Activated B cell treated with CpG ODN at 0.5 μM for 24 hours (primary cell): Measurements from ENCODE around the gene IL10RA. TPM values are rescaled to one million over a fixed set of nuclear protein-coding genes. Genes with fewer than 3 reads are reported as not detected.

Experiments used
- ATAC-seq: fragments of 200-7000 bp; cut with Tn5 transposase; one replicate; pipeline ENCODE4 v1.10.0; 2021; ENCODE audit warnings: low read depth, mild to moderate bottlenecking, moderate library complexity
- CTCF ChIA-PET: fragments of 350-600 bp; sonication (Branson Sonifier 250); formaldehyde crosslinking; loops from one replicate; lab custom pipeline; 2021; ENCODE audit warnings: antibody characterized with exemption; lab: Charles Lee
- POLR2A ChIA-PET: fragments of 350-600 bp; sonication (Branson Sonifier 250); formaldehyde crosslinking; loops from one replicate; lab custom pipeline; 2021; ENCODE audit warnings: antibody characterized with exemption; lab: Charles Lee
- DNase-seq: peaks from one replicate; pipeline ENCODE4 v3.0.0; 2022
- H3K27ac Mint-ChIP-seq: one replicate; pipeline ENCODE4 v1.8.0; 2020; ENCODE audit warnings: mixed read lengths
- H3K27me3 Mint-ChIP-seq: one replicate; pipeline ENCODE4 v1.8.0; 2021; ENCODE audit warnings: mixed read lengths
- H3K36me3 Mint-ChIP-seq: one replicate; pipeline ENCODE4 v1.8.0; 2021; ENCODE audit warnings: low read depth, mixed read lengths
- H3K4me1 Mint-ChIP-seq: one replicate; pipeline ENCODE4 v1.8.0; 2021; ENCODE audit warnings: mixed read lengths
- H3K4me3 Mint-ChIP-seq: one replicate; pipeline ENCODE4 v1.8.0; 2020; ENCODE audit warnings: mild to moderate bottlenecking, mixed read lengths
- H3K9me3 Mint-ChIP-seq: one replicate; pipeline ENCODE4 v1.8.0; 2020; ENCODE audit warnings: mixed read lengths
- CTCF ChIP-seq: fragments of 200-600 bp; IDR thresholded peaks from one replicate; pipeline ENCODE4 v1.8.0; 2022; ENCODE audit warnings: antibody characterized with exemption, mild to moderate bottlenecking
- intact Hi-C: fragments of 100-400 bp; cut with micrococcal nuclease; formaldehyde crosslinking; loops from one replicate; pipeline ENCODE4 v1.15.1; 2024
- total RNA-seq: library from RNA; stranded (reverse); gene quantifications from 2 replicates; pipeline ENCODE4 v1.2.3, GENCODE V29; 2022

The IL10RA gene
- total RNA-seq, 1 donor from 2014 or later = 350 TPM

DNA sequence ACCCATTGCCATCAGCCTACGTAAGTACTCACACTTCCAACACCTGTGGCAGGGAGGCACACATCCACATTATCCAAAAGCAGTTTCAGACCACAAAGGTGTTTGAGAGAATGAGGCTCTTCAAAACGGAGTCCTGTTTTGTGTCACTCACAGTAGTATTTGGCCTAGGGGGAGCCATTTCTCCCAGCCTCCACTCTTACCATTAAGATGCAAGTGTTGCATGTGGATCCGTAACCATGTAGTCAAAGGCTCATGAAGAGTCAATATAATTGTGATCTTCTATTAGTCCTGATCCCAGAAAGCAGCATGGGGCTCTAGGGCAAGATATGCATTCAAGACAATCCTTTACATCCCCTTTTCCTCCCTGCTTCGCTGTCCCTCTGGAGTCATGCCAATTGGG lies 41.5 kb downstream of the IL10RA start:
- no peak for DNase-seq
- no peak for TF ChIP-seq CTCF
- Mint-ChIP-seq H3K27ac (no peak overlapping the region), H3K36me3 (no peaks in the 10 kb centered on the region), H3K4me1 (peaks cover 20% of the 10 kb centered on the region), H3K4me3 (no peak overlapping the region), H3K27me3 (no peaks in the 10 kb centered on the region), H3K9me3 (no peaks in the 10 kb centered on the region)
- POLR2A ChIA-PET = interaction anchor here (0.6 to 1.2 kb wide), 2 partner anchors 17 to 21 kb away, joined by 3 read pairs; no protein-coding TSS in a partner anchor
- no peak for ATAC-seq
- intact Hi-C loops = no loop called here
- CTCF ChIA-PET = no interaction called here

GRCh38 chr11:118028626-118029025 lies 42.4 kb downstream of the IL10RA start:
- DNase-seq (no peak), ATAC-seq (no peak)
- Mint-ChIP-seq H3K36me3 (no peaks in the 10 kb centered on the region), H3K9me3 (no peaks in the 10 kb centered on the region), H3K4me1 (peaks cover 21% of the 10 kb centered on the region), H3K4me3 (no peak overlapping the region), H3K27ac (no peak overlapping the region), H3K27me3 (no peaks in the 10 kb centered on the region)
- TF ChIP-seq CTCF = no peak
- CTCF ChIA-PET = interaction anchor here (1.1 to 1.6 kb wide), 2 partner anchors 25 to 82 kb away, joined by 5 to 6 read pairs; no protein-coding TSS in a partner anchor
- POLR2A ChIA-PET = interaction anchor here (1.0 kb wide), 1 partner anchor 20 kb away, joined by 4 read pairs; no protein-coding TSS in a partner anchor
- intact Hi-C loops = no loop called here

DNA sequence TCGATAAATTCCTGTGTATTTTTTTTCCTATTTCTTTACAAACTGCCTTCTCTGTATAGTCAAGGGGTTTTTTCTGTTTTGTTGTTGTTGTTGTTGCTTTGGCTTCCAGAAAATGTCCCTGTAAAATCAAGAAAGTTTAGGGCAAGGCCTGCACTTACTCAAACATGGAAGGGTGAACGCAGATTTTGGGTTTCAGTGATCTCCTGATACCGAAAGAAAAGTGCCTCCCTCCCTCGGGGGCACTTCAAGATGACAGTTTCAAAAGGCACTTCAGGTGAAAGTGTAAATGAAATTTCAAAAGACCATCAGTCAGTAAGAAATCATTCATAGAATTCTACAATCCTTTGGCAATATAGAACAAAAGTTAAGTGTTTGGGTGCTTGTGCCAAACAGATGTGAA lies 47.2 kb downstream of the IL10RA start:
- no peaks in the 10 kb centered on the region for H3K27me3 Mint-ChIP-seq
- no peak overlapping the region for H3K4me3 Mint-ChIP-seq
- CTCF ChIA-PET = no interaction called here
- H3K9me3 Mint-ChIP-seq = no peaks in the 10 kb centered on the region
- H3K27ac Mint-ChIP-seq = peak overlapping the region; percentile 24
- DNase-seq (no peak), ATAC-seq (no peak)
- H3K4me1 Mint-ChIP-seq = peaks cover 11% of the 10 kb centered on the region
- intact Hi-C loops = no loop called here
- POLR2A ChIA-PET = no interaction called here
- no peaks in the 10 kb centered on the region for H3K36me3 Mint-ChIP-seq
- no peak for TF ChIP-seq CTCF

GRCh38 chr11:118042141-118042540 lies 55.9 kb downstream of the IL10RA start:
- Mint-ChIP-seq H3K27me3 (no peaks in the 10 kb centered on the region), H3K27ac (no peak overlapping the region), H3K9me3 (no peaks in the 10 kb centered on the region), H3K4me1 (peaks cover 21% of the 10 kb centered on the region), H3K36me3 (no peaks in the 10 kb centered on the region), H3K4me3 (no peak overlapping the region)
- POLR2A ChIA-PET = interaction anchor here (0.6 to 7.9 kb wide), 7 partner anchors 11 to 147 kb away, joined by 3 to 100 read pairs (median 4); no protein-coding TSS in a partner anchor
- no peak for DNase-seq
- intact Hi-C loops = no loop called here
- no peak for ATAC-seq
- CTCF ChIA-PET = interaction anchor here (1.1 kb wide), 1 partner anchor 11 kb away, joined by 6 read pairs; no protein-coding TSS in a partner anchor
- TF ChIP-seq CTCF = no peak

DNA sequence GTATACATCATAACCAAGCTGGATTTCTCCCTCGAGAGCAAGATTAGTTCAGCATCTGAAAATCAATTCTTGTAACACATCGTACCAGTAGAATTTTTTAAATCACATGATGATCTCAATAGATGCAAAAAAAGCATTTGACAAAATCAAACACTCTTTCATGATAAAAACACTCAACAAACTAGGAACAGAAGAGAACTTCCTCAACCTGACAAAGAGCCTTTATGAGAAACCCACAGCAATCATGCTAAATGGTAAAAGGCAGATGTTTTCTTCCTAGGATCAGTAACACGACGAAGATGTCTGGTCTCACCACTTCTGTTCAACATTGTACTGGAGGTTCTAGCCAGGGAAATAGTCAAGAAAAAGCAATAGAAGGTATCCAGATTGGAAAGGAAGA lies 56.6 kb downstream of the IL10RA start:
- DNase-seq (no peak), ATAC-seq (no peak)
- Mint-ChIP-seq H3K4me3 (no peak overlapping the region), H3K27ac (no peak overlapping the region), H3K4me1 (peaks cover 23% of the 10 kb centered on the region), H3K27me3 (no peaks in the 10 kb centered on the region), H3K9me3 (no peaks in the 10 kb centered on the region), H3K36me3 (no peaks in the 10 kb centered on the region)
- POLR2A ChIA-PET = interaction anchor here (1.0 to 7.9 kb wide), 2 partner anchors 11 to 44 kb away, joined by 4 to 100 read pairs; no protein-coding TSS in a partner anchor
- intact Hi-C loops = no loop called here
- CTCF ChIA-PET = interaction anchor here (1.1 kb wide), 1 partner anchor 10 kb away, joined by 6 read pairs; no protein-coding TSS in a partner anchor
- TF ChIP-seq CTCF = no peak
